Activated naive CD4-positive, alpha-beta T cell treated with anti-CD3 and anti-CD28 coated beads, Interleukin-2, amount 50 U/mL, for 24 hours (primary cell): ENCODE data around the gene FAM168A.

Experiments used
- H3K27ac Mint-ChIP-seq: one replicate; pipeline ENCODE4 v1.8.0; 2021; ENCODE audit warnings: mild to moderate bottlenecking, mixed read lengths
- H3K27me3 Mint-ChIP-seq: one replicate; pipeline ENCODE4 v1.8.0; 2021; ENCODE audit warnings: mixed read lengths
- H3K36me3 Mint-ChIP-seq: one replicate; pipeline ENCODE4 v1.8.0; 2021; ENCODE audit warnings: mixed read lengths
- H3K4me1 Mint-ChIP-seq: one replicate; pipeline ENCODE4 v1.8.0; 2021; ENCODE audit warnings: mixed read lengths
- H3K4me3 Mint-ChIP-seq: one replicate; pipeline ENCODE4 v1.8.0; 2021; ENCODE audit warnings: mild to moderate bottlenecking, mixed read lengths
- H3K9me3 Mint-ChIP-seq: one replicate; pipeline ENCODE4 v1.8.0; 2021; ENCODE audit warnings: mixed read lengths

FAM168A gene

DNA sequence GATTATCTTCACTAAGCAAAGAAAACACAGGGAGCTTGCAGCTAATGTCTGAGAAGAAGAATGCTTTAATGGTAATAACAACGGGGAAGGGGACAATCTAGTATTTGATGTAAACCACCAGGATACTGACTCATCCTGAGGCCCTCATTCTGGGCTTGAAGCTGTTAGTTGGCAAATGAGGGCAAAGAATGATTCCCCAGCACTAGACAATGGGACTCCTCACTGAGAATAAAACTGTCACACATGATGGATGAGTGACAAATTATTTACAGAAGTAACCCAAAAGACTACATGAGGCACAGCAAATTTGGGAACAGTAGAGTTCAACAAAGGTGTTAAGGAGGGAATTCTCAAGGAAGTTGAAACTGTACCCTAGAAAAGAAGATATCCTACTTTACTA, 76.3 kb downstream of the FAM168A start:
- peaks cover 8% of the 10 kb centered on the region for H3K36me3 Mint-ChIP-seq
- no peaks in the 10 kb centered on the region for H3K9me3 Mint-ChIP-seq
- H3K4me3 Mint-ChIP-seq = no peak overlapping the region
- H3K27ac Mint-ChIP-seq = peak overlapping the region; percentile 43
- H3K4me1 Mint-ChIP-seq = peaks cover 36% of the 10 kb centered on the region
- H3K27me3 Mint-ChIP-seq = no peaks in the 10 kb centered on the region

DNA sequence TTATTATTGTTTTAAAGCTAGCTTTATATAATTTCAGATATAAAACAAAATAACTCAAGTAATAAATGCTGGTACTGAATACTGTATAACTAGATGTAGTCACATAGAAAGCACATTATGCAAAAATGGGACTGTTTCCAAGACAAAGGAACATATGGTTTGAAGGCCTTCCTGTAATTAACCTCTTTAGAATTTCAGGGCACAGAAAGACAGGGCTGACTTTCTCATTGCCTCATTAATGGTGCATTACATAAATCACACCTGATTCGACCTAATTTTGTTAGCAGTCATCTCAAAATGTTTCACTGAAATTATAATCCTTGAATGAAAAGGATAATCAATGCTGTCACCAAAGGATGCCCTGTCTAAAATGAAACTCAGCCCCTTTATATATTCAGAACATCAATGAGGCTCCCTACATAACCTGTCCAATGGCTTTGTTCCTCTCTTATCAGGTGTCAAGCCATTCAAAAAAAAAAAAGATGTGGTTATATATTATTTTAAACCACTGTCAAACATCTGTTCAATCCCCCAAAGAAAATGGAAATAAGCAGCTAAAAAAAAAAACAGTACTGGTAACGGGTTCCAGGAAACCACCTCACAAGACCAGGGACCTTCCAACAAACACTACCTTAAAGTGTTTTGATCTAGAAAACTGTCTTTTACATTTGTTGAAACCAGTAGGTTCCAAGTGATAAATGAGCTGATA, 77.4 kb downstream of the FAM168A start:
- no peaks in the 10 kb centered on the region for H3K27me3 Mint-ChIP-seq
- peaks cover 8% of the 10 kb centered on the region for H3K36me3 Mint-ChIP-seq
- peak overlapping the region; percentile 41 for H3K27ac Mint-ChIP-seq
- peaks cover 29% of the 10 kb centered on the region for H3K4me1 Mint-ChIP-seq
- peak overlapping the region; percentile 7 for H3K4me3 Mint-ChIP-seq
- no peaks in the 10 kb centered on the region for H3K9me3 Mint-ChIP-seq

DNA sequence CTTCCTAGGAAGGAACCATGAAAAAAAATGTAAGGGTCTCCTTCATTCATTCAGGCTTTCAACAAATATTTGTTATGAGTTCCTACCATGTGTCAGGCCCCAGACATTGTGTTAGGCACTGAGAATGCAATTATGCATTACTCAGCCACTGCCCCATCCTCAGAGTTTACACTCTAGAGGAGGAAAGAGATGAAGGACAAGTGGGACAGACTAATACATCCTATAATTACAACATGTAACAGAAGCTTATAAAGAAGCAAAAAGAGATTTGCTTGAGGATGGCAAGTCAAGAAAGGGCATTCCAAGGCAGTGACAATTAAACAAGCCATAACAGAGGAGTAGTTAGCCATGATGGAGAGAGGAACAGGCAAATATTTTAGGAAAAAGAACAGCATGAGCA, 78.6 kb downstream of the FAM168A start:
- Mint-ChIP-seq H3K27ac (no peak overlapping the region), H3K4me3 (no peak overlapping the region)

DNA sequence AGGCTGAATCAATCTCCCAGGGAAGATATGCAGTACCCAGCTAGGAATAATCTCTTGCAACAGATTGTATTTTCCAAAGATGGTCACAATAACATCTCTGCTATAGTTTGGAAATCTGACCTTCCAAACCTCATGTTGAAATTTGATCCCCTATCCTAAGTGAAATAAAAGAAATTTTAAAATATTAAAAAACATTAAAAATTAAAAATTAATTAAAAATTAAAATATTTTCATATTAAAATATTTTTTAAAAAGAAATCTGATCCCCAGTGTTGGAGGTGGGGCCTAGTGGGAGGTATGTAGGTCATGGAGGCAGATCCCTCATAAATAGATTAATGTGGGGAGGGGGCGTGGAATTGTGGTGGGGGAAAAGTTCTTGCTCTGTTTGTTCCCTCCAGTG, 79.7 kb downstream of the FAM168A start:
- peaks cover 28% of the 10 kb centered on the region for H3K4me1 Mint-ChIP-seq
- no peaks in the 10 kb centered on the region for H3K9me3 Mint-ChIP-seq
- no peak overlapping the region for H3K27ac Mint-ChIP-seq
- no peak overlapping the region for H3K4me3 Mint-ChIP-seq
- peaks cover 7% of the 10 kb centered on the region for H3K36me3 Mint-ChIP-seq
- no peaks in the 10 kb centered on the region for H3K27me3 Mint-ChIP-seq

More for the DNA sequence above, 78.6 kb downstream of the FAM168A start:
- Mint-ChIP-seq H3K9me3 (no peaks in the 10 kb centered on the region), H3K36me3 (peaks cover 9% of the 10 kb centered on the region), H3K27me3 (no peaks in the 10 kb centered on the region), H3K4me1 (peaks cover 28% of the 10 kb centered on the region)

DNA sequence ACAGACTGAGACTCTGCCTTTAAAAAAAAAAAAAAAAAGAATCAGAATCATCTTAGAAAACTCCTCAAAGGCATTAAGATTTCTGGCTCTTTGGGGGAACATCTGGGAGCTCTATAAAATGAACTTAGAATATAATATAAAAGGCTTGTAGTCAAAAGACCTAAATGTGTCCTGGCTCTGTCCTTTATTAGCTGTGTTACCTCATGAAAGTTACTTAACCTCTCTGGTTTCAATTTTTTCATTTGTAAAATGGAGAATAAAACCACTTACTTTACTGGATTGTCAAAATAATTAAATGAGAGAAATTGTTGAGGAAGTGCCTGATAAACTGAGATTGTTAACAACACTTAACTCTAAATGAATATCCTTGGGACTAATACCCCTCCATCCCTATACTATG, 81.8 kb downstream of the FAM168A start:
- Mint-ChIP-seq H3K27ac (no peak overlapping the region), H3K9me3 (no peaks in the 10 kb centered on the region)

DNA sequence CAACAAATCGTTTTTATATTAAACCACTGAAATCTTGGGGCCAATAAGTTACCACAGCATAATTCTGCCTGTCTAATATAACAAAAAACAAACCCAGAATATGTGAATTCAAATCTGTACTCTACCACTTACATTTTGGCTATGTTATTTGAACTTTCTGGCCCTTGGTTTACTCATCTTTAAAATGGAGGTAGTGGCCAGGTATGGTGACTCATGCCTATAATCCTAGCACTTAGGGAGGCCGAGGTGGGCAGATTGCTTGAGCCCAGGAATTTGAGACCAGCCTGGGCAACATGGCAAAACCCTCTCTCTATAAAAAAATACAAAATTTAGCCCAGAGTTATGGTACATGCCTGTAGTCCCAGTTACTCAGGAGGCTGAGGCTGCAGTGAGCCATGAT, 84.2 kb downstream of the FAM168A start:
- no peaks in the 10 kb centered on the region for H3K9me3 Mint-ChIP-seq
- H3K27ac Mint-ChIP-seq = no peak overlapping the region
- H3K4me1 Mint-ChIP-seq = no peaks in the 10 kb centered on the region
- H3K4me3 Mint-ChIP-seq = no peak overlapping the region
- peaks cover 10% of the 10 kb centered on the region for H3K36me3 Mint-ChIP-seq
- H3K27me3 Mint-ChIP-seq = no peaks in the 10 kb centered on the region

More for the DNA sequence above, 81.8 kb downstream of the FAM168A start:
- Mint-ChIP-seq H3K4me3 (no peak overlapping the region), H3K4me1 (peaks cover 18% of the 10 kb centered on the region), H3K36me3 (peaks cover 7% of the 10 kb centered on the region), H3K27me3 (no peaks in the 10 kb centered on the region)

DNA sequence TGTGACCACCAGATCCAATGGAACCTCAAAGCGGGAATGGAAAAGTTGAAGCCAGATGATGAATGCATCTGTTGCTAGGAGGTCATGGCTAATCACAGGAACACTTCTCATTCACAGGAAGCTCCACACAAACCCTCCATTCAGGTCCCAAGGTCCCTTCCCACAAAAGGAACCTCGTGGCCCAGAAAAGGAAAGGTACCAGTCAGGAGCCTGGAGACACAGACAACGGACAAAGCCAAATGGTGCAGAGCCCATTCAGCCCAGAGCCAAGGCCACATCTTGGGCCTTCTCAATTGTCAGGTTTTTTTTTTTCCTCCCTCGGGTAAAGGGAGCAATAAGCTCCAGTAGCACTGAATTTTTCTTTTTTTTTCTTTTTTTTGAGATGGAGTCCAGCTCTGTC, 87.0 kb downstream of the FAM168A start:
- no peak overlapping the region for H3K27ac Mint-ChIP-seq
- peaks cover 10% of the 10 kb centered on the region for H3K36me3 Mint-ChIP-seq
- H3K4me1 Mint-ChIP-seq = peaks cover 11% of the 10 kb centered on the region
- no peaks in the 10 kb centered on the region for H3K27me3 Mint-ChIP-seq
- H3K4me3 Mint-ChIP-seq = no peak overlapping the region
- H3K9me3 Mint-ChIP-seq = no peaks in the 10 kb centered on the region

DNA sequence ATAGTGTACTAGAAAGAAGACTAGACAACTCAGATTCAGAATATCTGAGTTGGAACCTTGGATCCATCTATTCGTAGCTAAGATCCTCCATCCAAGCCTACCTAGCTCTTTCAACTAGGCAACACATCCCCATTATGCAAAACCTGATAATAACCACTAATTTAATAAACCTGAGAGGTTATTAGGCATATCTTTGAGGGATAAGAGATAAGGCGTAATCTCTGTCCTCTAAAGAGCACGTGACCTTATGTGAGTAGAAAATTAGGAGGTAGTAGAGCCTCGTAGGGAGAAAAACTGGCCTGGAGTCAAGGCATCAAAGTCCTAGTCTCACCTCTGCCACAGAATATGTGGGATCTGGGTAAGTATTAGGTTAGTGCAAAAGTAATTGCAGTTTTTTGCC, 87.8 kb downstream of the FAM168A start:
- Mint-ChIP-seq H3K4me1 (peaks cover 12% of the 10 kb centered on the region), H3K27me3 (no peaks in the 10 kb centered on the region), H3K9me3 (no peaks in the 10 kb centered on the region), H3K4me3 (no peak overlapping the region), H3K27ac (no peak overlapping the region), H3K36me3 (peaks cover 12% of the 10 kb centered on the region)

DNA sequence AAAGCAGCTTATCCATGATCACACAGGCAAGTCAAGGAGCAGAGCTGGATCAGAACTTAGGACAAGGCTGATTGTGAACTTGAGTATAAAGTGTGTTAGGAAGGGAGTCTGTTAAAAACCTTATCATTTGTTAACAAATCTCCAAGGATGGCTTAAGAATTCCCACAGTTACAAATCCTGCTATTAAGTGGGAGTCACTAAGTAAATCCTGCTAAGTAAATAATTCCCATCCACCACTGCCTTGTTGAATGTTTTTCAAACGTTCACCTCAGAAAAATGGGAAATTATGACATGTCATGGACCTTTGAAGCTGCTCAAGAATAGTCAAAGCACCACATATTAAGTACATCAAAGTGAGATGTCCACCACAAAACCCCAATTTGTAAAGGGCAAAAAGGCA, 88.7 kb downstream of the FAM168A start:
- H3K27me3 Mint-ChIP-seq = no peaks in the 10 kb centered on the region
- no peak overlapping the region for H3K4me3 Mint-ChIP-seq
- no peaks in the 10 kb centered on the region for H3K9me3 Mint-ChIP-seq
- no peak overlapping the region for H3K27ac Mint-ChIP-seq
- peaks cover 17% of the 10 kb centered on the region for H3K4me1 Mint-ChIP-seq
- H3K36me3 Mint-ChIP-seq = peaks cover 12% of the 10 kb centered on the region

DNA sequence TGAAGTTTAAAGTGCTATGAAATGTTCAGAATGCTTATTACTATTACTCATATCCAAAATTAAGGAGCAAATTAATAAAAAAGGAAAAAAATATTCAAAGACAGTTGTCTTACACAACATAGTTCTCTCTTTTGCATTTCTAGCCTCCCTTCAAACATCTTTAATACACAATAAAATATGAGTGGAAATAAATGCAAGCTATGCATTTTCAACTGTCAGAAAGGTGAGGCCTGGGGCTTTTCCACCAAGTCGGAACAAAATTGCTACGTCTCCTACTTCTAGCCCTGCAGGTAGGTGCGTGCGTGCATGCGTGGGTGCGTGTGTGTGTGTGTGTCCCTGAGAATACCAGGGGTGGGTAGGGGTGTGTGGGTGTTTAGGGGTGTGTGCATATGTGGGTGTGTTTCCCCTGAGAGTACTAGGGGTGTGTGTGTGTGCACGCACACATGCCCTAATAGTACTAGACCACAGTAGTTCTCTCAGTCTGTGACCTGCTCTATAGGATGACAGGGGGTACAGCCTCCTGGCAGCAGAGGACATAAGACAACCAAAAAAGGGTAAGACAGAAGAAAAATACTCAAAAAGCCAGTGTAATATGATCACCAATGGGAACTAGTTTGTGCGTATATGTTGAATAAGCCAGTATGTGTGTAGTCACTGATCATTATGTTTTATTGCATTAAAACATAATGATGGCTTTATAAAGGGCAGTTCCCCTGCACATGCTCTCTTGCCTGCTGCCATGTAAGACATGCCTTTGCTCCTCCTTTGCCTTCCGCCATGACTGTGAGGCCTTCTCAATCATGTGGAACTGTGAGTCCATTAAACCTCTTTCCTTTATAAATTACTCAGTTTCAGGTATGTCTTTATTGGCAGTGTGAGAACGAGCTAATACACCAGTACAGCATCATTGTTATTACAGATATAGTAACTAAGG, 89.4 kb downstream of the FAM168A start:
- Mint-ChIP-seq H3K4me3 (no peak overlapping the region), H3K27me3 (no peaks in the 10 kb centered on the region), H3K9me3 (no peaks in the 10 kb centered on the region), H3K36me3 (peaks cover 16% of the 10 kb centered on the region), H3K27ac (no peak overlapping the region), H3K4me1 (peaks cover 22% of the 10 kb centered on the region)

DNA sequence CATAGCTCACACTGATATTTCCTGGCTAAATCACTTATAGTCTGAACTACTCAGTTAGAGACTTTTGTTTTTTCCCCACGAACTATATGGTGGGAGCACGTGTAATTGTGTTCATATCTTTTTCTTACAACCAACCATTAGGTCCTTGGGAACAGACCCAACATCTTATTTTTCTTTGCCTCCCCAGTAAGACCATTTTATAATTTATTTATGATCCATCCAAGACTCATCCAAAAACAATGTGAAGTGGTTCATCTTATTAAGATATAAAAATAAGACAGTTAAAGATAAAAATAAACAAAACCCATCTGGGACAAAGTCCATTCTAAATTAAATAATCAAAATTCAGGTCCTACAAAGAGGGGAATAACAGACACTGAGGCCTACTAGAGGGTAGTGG, 90.8 kb downstream of the FAM168A start:
- H3K36me3 Mint-ChIP-seq = peaks cover 16% of the 10 kb centered on the region
- no peak overlapping the region for H3K4me3 Mint-ChIP-seq
- H3K27me3 Mint-ChIP-seq = no peaks in the 10 kb centered on the region

DNA sequence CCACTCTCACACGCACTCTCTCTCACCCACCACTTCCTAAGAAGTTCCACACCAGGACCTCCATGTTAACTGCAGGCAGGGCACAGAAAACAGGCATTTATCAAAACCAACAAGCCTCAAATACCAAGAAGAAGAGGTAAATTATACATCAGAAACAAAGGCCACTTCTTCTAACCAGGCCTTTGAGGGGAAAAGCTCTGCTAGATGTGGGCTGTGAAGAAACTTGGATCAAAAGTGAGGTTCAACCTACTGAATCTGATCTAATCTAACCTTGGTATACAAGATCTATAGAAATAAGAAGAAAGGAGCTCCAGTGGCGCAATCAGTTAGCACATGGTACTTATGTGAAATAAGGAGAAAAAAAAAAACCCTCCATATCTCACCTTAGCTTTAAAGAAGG, 91.9 kb downstream of the FAM168A start:
- no peaks in the 10 kb centered on the region for H3K27me3 Mint-ChIP-seq
- no peak overlapping the region for H3K4me3 Mint-ChIP-seq
- peaks cover 18% of the 10 kb centered on the region for H3K36me3 Mint-ChIP-seq
- H3K27ac Mint-ChIP-seq = no peak overlapping the region
- H3K9me3 Mint-ChIP-seq = no peaks in the 10 kb centered on the region
- peaks cover 46% of the 10 kb centered on the region for H3K4me1 Mint-ChIP-seq

More for the DNA sequence above, 90.8 kb downstream of the FAM168A start:
- no peak overlapping the region for H3K27ac Mint-ChIP-seq
- peaks cover 35% of the 10 kb centered on the region for H3K4me1 Mint-ChIP-seq
- H3K9me3 Mint-ChIP-seq = no peaks in the 10 kb centered on the region

DNA sequence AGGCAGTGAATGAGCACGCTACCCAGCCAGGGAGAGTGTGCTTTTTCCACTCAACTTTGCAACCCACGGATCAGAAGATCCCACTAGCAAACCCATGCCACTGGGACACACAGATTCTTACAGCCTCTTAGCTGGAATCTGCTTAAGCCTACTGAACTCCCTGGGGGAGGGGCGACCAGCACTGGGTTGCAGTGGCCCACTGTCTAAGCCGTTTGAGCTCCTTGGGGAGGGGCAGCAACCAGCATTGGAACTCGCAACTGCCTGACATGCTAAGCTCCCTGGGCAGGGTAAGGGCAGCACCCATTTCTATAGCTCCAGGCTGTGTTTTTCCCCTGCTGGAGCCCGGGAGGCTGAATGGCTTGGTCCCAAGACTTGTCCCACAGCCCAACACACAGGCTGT, 99.6 kb downstream of the FAM168A start:
- H3K4me1 Mint-ChIP-seq = peaks cover 37% of the 10 kb centered on the region
- peaks cover 13% of the 10 kb centered on the region for H3K36me3 Mint-ChIP-seq
- H3K27me3 Mint-ChIP-seq = no peaks in the 10 kb centered on the region

DNA sequence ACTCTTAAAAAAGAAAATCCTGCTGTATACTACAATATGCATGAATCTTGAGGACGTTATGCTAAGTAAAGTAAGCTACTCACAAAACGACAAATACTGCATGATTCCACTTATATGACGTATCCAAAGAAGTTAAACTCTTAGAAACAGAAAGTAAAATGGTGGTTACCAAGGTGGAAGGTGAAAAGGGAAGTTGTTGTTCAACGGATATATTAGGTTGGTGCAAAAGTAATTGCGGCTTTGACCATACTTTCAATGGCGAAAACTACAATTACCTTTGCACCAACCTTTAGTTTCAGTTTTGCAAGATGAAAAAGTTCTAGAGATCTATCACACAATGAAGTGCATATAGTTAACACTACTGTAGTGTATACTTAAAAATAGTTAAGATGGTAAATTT, 101.8 kb downstream of the FAM168A start:
- peaks cover 14% of the 10 kb centered on the region for H3K4me1 Mint-ChIP-seq
- no peak overlapping the region for H3K27ac Mint-ChIP-seq
- H3K27me3 Mint-ChIP-seq = no peaks in the 10 kb centered on the region
- H3K4me3 Mint-ChIP-seq = no peak overlapping the region
- H3K9me3 Mint-ChIP-seq = no peaks in the 10 kb centered on the region
- peaks cover 16% of the 10 kb centered on the region for H3K36me3 Mint-ChIP-seq

More for the DNA sequence above, 99.6 kb downstream of the FAM168A start:
- H3K9me3 Mint-ChIP-seq = no peaks in the 10 kb centered on the region
- no peak overlapping the region for H3K4me3 Mint-ChIP-seq
- H3K27ac Mint-ChIP-seq = no peak overlapping the region

DNA sequence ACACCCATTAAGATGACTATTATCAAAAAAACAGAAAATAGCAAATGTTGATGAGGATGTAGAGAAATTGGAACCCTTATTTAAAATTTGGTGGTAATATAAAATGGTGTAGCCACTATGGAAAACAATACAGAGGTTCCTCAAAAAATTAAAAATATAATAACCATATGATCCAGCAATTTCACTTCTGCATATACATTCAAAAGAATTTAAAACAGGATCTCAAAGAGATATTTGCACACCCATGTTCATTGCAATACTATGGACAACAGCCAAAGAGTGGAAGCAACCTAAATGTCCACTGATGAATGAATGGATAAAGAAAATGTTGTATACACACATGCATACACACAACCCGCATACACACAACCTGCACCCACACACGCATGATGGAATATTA, 102.2 kb downstream of the FAM168A start:
- no peak overlapping the region for H3K27ac Mint-ChIP-seq
- H3K4me3 Mint-ChIP-seq = no peak overlapping the region
- H3K4me1 Mint-ChIP-seq = peaks cover 10% of the 10 kb centered on the region
- H3K9me3 Mint-ChIP-seq = no peaks in the 10 kb centered on the region
- H3K27me3 Mint-ChIP-seq = no peaks in the 10 kb centered on the region
- H3K36me3 Mint-ChIP-seq = peaks cover 16% of the 10 kb centered on the region

DNA sequence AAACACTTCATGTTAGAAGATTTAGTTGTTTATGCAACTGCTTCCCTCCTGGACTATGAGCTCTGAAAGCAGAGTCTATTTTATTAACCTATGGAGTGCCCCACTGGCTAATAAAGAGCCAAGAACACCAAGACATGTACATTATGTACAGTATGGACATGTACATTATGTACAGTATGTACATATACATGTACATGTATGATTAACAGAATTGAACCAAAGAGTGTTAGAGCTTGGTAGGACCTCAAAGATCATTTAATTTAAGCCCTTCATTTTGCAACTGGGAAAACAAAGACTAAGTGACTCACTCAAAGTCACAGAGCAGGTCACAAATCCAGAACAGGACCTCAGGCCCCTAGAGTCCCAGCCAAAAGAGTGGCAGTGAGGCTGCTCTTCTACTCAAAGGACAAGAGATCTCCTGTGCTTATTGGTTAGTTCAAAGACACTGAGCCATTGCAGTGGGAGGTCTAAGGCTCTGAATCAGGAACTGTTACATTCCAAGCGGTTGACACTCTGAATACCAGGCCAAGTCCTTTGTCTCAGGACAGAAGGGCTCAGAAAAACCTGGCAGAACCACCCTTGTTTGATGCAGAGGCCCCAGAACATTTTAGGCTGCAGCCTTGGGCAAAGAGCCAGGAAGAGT, 103.8 kb downstream of the FAM168A start:
- Mint-ChIP-seq H3K27ac (no peak overlapping the region), H3K36me3 (peaks cover 16% of the 10 kb centered on the region), H3K9me3 (no peaks in the 10 kb centered on the region), H3K4me3 (no peak overlapping the region), H3K4me1 (no peaks in the 10 kb centered on the region), H3K27me3 (no peaks in the 10 kb centered on the region)
